Esophagus muscularis mucosa (tissue), 4 donors: ENCODE data around the gene SPATA13. TPM values are rescaled to one million over a fixed set of nuclear protein-coding genes. Genes with fewer than 3 reads are reported as not detected.
"Not testable (repeated sequence)": the region's sequence is repeated elsewhere in the genome, so short reads cannot be mapped to it uniquely, and the experiment has no call there.

Source experiments
- DNase-seq: peaks from one replicate; pipeline ENCODE4 v3.0.0-alpha.2; 2017; ENCODE audit errors: extremely low spot score
- H3K27ac ChIP-seq, 4 donors: fragments of 200-600 bp; sonication (generic); replicated peaks in 1 of 4; 1 replicate in 3 of 4; 2 replicates in 1 of 4; pipeline ENCODE4 v1.5.1; 2016 to 2019; ENCODE audit warnings: mild to moderate bottlenecking in 1 of 4
- H3K27me3 ChIP-seq, 4 donors: fragments of 200-600 bp; sonication (generic); one replicate each; pipeline versions ENCODE4 v1.5.1 to v1.6.0; 2016 to 2019
- H3K36me3 ChIP-seq, 4 donors: fragments of 200-600 bp; sonication (generic); one replicate each; pipeline ENCODE4 v1.5.1; 2016 to 2019
- H3K4me1 ChIP-seq, 4 donors: fragments of 200-600 bp; sonication (generic); one replicate each; pipeline ENCODE4 v1.5.1; 2016 to 2019
- H3K4me3 ChIP-seq, 4 donors: fragments of 200-600 bp; sonication (generic); 1 replicate in 2 of 4; 2 replicates in 2 of 4; pipeline ENCODE4 v1.5.1; 2016 to 2019; ENCODE audit warnings: mild to moderate bottlenecking in 4 of 4, moderate library complexity in 1 of 4
- H3K9me3 ChIP-seq, 4 donors: fragments of 200-600 bp; sonication (generic); 1 replicate in 3 of 4; 2 replicates in 1 of 4; pipeline ENCODE4 v1.5.1; 2016 to 2019
- CTCF ChIP-seq, 3 experiments: fragments of 200-600 bp in 2 of 3; fragments of 450-650 bp in 1 of 3; sonication (generic) in 2 of 3; IDR thresholded peaks; one replicate each; pipeline ENCODE4 v1.5.1; 2017 to 2019; ENCODE audit warnings: antibody characterized with exemption in 3 of 3, mild to moderate bottlenecking in 2 of 3, moderate library complexity in 1 of 3
- EP300 ChIP-seq: sonication (generic); formaldehyde crosslinking; IDR thresholded peaks from one replicate; pipeline ENCODE4 v1.6.1; 2017; ENCODE audit warnings: antibody characterized with exemption
- POLR2A ChIP-seq: fragments of 450-650 bp; IDR thresholded peaks from one replicate; pipeline ENCODE4 v1.6.1; 2017; ENCODE audit warnings: antibody characterized with exemption, moderate library complexity, mild to moderate bottlenecking, low read depth
- POLR2AphosphoS5 ChIP-seq, 2 donors: sonication (generic); formaldehyde crosslinking; IDR thresholded peaks; one replicate each; pipeline ENCODE4 v1.6.1; 2017; ENCODE audit warnings: antibody characterized with exemption in 2 of 2
- WGBS: methylation state at CpG from one replicate; pipeline ENCODE4 v1.1.5; 2018; 5-methylcytosine and 5-hydroxymethylcytosine counted together
- intact Hi-C: fragments of 100-400 bp; cut with DNase I; formaldehyde crosslinking; loops from one replicate; pipeline ENCODE4 v1.15.1; 2023
- total RNA-seq, 4 donors: library from RNA; depleted of rRNA; stranded (reverse); fragments of >200 nt; gene quantifications; one replicate each; pipeline versions ENCODE4 v1.1.0 to v1.2.1, GENCODE V29; 2016

Gene SPATA13
- total RNA-seq, 4 donors from 2014 or later, result 9.1 to 21.6 (median 17.1) TPM

- Histone ChIP-seq H3K4me1 (peaks cover 6 to 17% (median 9%) of the 10 kb centered on the region in 4 donors), H3K27ac (peak overlapping the region in 1 of 4 donors; percentile 15), H3K27me3 (peaks cover 0 to 3% (median 0%) of the 10 kb centered on the region in 4 donors), H3K9me3 (no peaks in the 10 kb centered on the region), H3K4me3 (no peak overlapping the region), H3K36me3 (peaks cover 5 to 20% (median 15%) of the 10 kb centered on the region in 4 donors)
- DNase-seq, result peak; percentile 82
- 84% methylated on average over 17 of the region's 27 CpGs for WGBS
- TF ChIP-seq POLR2A, result no peak
- no peak for TF ChIP-seq CTCF (IDR thresholded peaks at IDR 0.05)
- TF ChIP-seq POLR2AphosphoS5 (IDR thresholded peaks at IDR 0.05), result no peak
- TF ChIP-seq EP300, result no peak
- intact Hi-C loops, result no loop called here
Observed at GRCh38 chr13:24307211-24308067, 146.9 kb downstream of the SPATA13 start.

- Histone ChIP-seq H3K27ac (peak overlapping the region in 1 of 4 donors; percentile 15), H3K27me3 (peaks cover 0 to 3% (median 0%) of the 10 kb centered on the region in 4 donors), H3K36me3 (peaks cover 2 to 14% (median 9%) of the 10 kb centered on the region in 4 donors), H3K4me1 (peaks cover 6 to 17% (median 9%) of the 10 kb centered on the region in 4 donors), H3K9me3 (no peaks in the 10 kb centered on the region), H3K4me3 (no peak overlapping the region)
- TF ChIP-seq POLR2A (no peak), POLR2AphosphoS5 (IDR thresholded peaks at IDR 0.05) (no peak), EP300 (no peak), CTCF (IDR thresholded peaks at IDR 0.05) (no peak)
- 87% methylated on average over 30 of the region's 33 CpGs for WGBS
- intact Hi-C loops, result no loop called here
- DNase-seq, result peak; percentile 74
Observed at GRCh38 chr13:24308068-24308445, 147.5 kb downstream of the SPATA13 start.

- Histone ChIP-seq H3K4me1 (peaks cover 6 to 17% (median 9%) of the 10 kb centered on the region in 4 donors), H3K27ac (peak overlapping the region in 1 of 4 donors; percentile 15), H3K9me3 (no peaks in the 10 kb centered on the region), H3K36me3 (peaks cover 0 to 9% (median 4%) of the 10 kb centered on the region in 4 donors), H3K4me3 (no peak overlapping the region), H3K27me3 (peaks cover 0 to 3% (median 0%) of the 10 kb centered on the region in 4 donors)
- no peak for TF ChIP-seq POLR2AphosphoS5 (IDR thresholded peaks at IDR 0.05)
- no peak for TF ChIP-seq EP300
- no peak for TF ChIP-seq CTCF (IDR thresholded peaks at IDR 0.05)
- TF ChIP-seq POLR2A, result no peak
- DNase-seq, result peak; percentile 88
- 90% methylated on average over 28 of the region's 37 CpGs for WGBS
- intact Hi-C loops, result no loop called here
Observed at GRCh38 chr13:24308488-24309020, 148.0 kb downstream of the SPATA13 start.

- DNase-seq, H3K36me3 ChIP-seq, intact Hi-C loops, H3K27me3 ChIP-seq, H3K4me3 ChIP-seq, H3K9me3 ChIP-seq: not testable (repeated sequence)
- H3K4me1 ChIP-seq, result peaks cover 3 to 15% (median 8%) of the 10 kb centered on the region in 4 donors
- peak within 1 kb of the TSS in 1 of 4 donors; percentile 15 for H3K27ac ChIP-seq
- WGBS, result 68% methylated on average over 2 of the region's 2 CpGs
Observed at GRCh38 chr13:24309300-24309699, 148.8 kb downstream of the SPATA13 start, which contains the start of gene C1QTNF9. Gene C1QTNF9 (plus strand): TSS chr13:24309580. CDS start chr13:24316004, 6,424 bp downstream.

GRCh38 chr13:24313439-24313838, 152.9 kb downstream of the SPATA13 start:
- H3K27me3 ChIP-seq, result peaks cover 0 to 2% (median 0%) of the 10 kb centered on the region in 4 donors
- no peaks in the 10 kb centered on the region for H3K36me3 ChIP-seq
- intact Hi-C loops, result no loop called here
- no peak overlapping the region for H3K4me3 ChIP-seq
- WGBS, result 42% methylated on average over 5 of the region's 5 CpGs
- H3K27ac ChIP-seq, result no peak overlapping the region
- DNase-seq, result peak; percentile 19
- TF ChIP-seq EP300, result no peak
- no peak for TF ChIP-seq POLR2A
- TF ChIP-seq CTCF (IDR thresholded peaks at IDR 0.05), result peak in 1 of 3 experiments; percentile 32
- TF ChIP-seq POLR2AphosphoS5 (IDR thresholded peaks at IDR 0.05), result no peak
- H3K4me1 ChIP-seq, result no peaks in the 10 kb centered on the region
- no peaks in the 10 kb centered on the region for H3K9me3 ChIP-seq

GRCh38 chr13:24317835-24318234, 157.3 kb downstream of the SPATA13 start:
- H3K4me1 ChIP-seq, H3K27me3 ChIP-seq, H3K27ac ChIP-seq, H3K9me3 ChIP-seq, intact Hi-C loops, H3K4me3 ChIP-seq, H3K36me3 ChIP-seq: not testable (repeated sequence)
- WGBS, result 82% methylated on average over 7 of the region's 10 CpGs
- peak; percentile 8 for DNase-seq

- H3K9me3 ChIP-seq, H3K4me1 ChIP-seq, intact Hi-C loops, H3K4me3 ChIP-seq, H3K27ac ChIP-seq, DNase-seq, H3K36me3 ChIP-seq: not testable (repeated sequence)
- peaks cover 0 to 12% (median 0%) of the 10 kb centered on the region in 4 donors for H3K27me3 ChIP-seq
- WGBS, result 64% methylated on average over 4 of the region's 4 CpGs
Observed at GRCh38 chr13:24318878-24319277, 158.4 kb downstream of the SPATA13 start.
